MCF 10A (cell line): ENCODE data around the gene DDX31. TPM values are rescaled to one million over a fixed set of nuclear protein-coding genes. Genes with fewer than 3 reads are reported as not detected.

Experiments
- BruUV-seq: library from RNA; stranded (reverse); fragments of 400-500 nt; replicated peaks from 2 replicates; lab custom pipeline; 2021; lab: Mats Ljungman, UMichigan
- CTCF ChIA-PET: fragments of 300-600 bp; sonication (Branson Sonifier 250); formaldehyde crosslinking; extraction: SDS; loops from one replicate; lab custom pipeline; 2021; ENCODE audit warnings: antibody characterized with exemption, inconsistent platforms; lab: Yijun Ruan, JAX
- POLR2A ChIA-PET: fragments of 300-600, 350-650 bp; sonication (Branson Sonifier 250); formaldehyde crosslinking; extraction: SDS; loops from one replicate; lab custom pipeline; 2020; ENCODE audit warnings: antibody characterized with exemption, inconsistent platforms; lab: Yijun Ruan, JAX
- DNase-seq: peaks from one replicate; pipeline ENCODE4 v3.0.0-alpha.2; 2018; ENCODE audit not compliant: unreplicated experiment
- H3K27ac Mint-ChIP-seq: one replicate; pipeline ENCODE4 v1.8.0; 2022; ENCODE audit warnings: mild to moderate bottlenecking, low read depth, mixed read lengths; ENCODE audit not compliant: unreplicated experiment
- H3K27me3 Mint-ChIP-seq: one replicate; pipeline ENCODE4 v1.8.0; 2022; ENCODE audit warnings: mixed read lengths; ENCODE audit not compliant: insufficient read depth, unreplicated experiment
- H3K36me3 Mint-ChIP-seq: one replicate; pipeline ENCODE4 v1.8.0; 2022; ENCODE audit warnings: mild to moderate bottlenecking, moderate library complexity, mixed read lengths; ENCODE audit not compliant: insufficient read depth, unreplicated experiment
- H3K4me1 Mint-ChIP-seq: one replicate; pipeline ENCODE4 v1.8.0; 2022; ENCODE audit warnings: mixed read lengths; ENCODE audit not compliant: insufficient read depth, unreplicated experiment
- H3K4me3 Mint-ChIP-seq: one replicate; pipeline ENCODE4 v1.8.0; 2022; ENCODE audit warnings: mild to moderate bottlenecking, moderate library complexity, mixed read lengths; ENCODE audit not compliant: unreplicated experiment
- H3K9me3 Mint-ChIP-seq: one replicate; pipeline ENCODE4 v1.8.0; 2022; ENCODE audit warnings: mixed read lengths; ENCODE audit not compliant: unreplicated experiment
- CTCF ChIP-seq: fragments of 200-600 bp; IDR thresholded peaks from one replicate; pipeline ENCODE4 v1.8.0; 2022; ENCODE audit warnings: antibody characterized with exemption, mild to moderate bottlenecking; ENCODE audit not compliant: unreplicated experiment
- intact Hi-C: fragments of 100-400 bp; cut with micrococcal nuclease; formaldehyde crosslinking; loops from 2 replicates; pipeline ENCODE4 v1.14.1; 2022
- total RNA-seq: library from RNA; stranded (reverse); gene quantifications from 2 replicates; pipeline ENCODE4 v1.2.3, GENCODE V29; 2022

DDX31 gene
- total RNA-seq, 1 experiment from 2014 or later: 28.8 TPM

GRCh38 chr9:132557159-132557558, 112.6 kb downstream of the DDX31 start:
- peaks cover 86% of the 10 kb centered on the region for H3K27me3 Mint-ChIP-seq
- BruUV-seq: no TSS peak

GRCh38 chr9:132556714-132557113, 113.1 kb downstream of the DDX31 start:
- no TSS peak for BruUV-seq
- TF ChIP-seq CTCF: no peak
- no peak overlapping the region for H3K4me3 Mint-ChIP-seq
- no peak overlapping the region for H3K27ac Mint-ChIP-seq
- POLR2A ChIA-PET: no interaction called here
- DNase-seq: no peak
- no peaks in the 10 kb centered on the region for H3K9me3 Mint-ChIP-seq
- CTCF ChIA-PET: interaction anchor here (1.1 kb wide), 1 partner anchor 68 kb away, joined by 3 read pairs; no protein-coding TSS in a partner anchor
- peaks cover 85% of the 10 kb centered on the region for H3K27me3 Mint-ChIP-seq
- intact Hi-C loops: no loop called here
- H3K36me3 Mint-ChIP-seq: no peaks in the 10 kb centered on the region
- H3K4me1 Mint-ChIP-seq: no peaks in the 10 kb centered on the region

More at GRCh38 chr9:132557159-132557558, 112.6 kb downstream of the DDX31 start:
- POLR2A ChIA-PET: no interaction called here
- Mint-ChIP-seq H3K9me3 (no peaks in the 10 kb centered on the region), H3K27ac (no peak overlapping the region), H3K36me3 (no peaks in the 10 kb centered on the region), H3K4me3 (no peak overlapping the region), H3K4me1 (no peaks in the 10 kb centered on the region)
- CTCF ChIA-PET: interaction anchor here (1.1 kb wide), 1 partner anchor 69 kb away, joined by 3 read pairs; no protein-coding TSS in a partner anchor
- no peak for TF ChIP-seq CTCF
- DNase-seq: no peak
- intact Hi-C loops: no loop called here

DNA sequence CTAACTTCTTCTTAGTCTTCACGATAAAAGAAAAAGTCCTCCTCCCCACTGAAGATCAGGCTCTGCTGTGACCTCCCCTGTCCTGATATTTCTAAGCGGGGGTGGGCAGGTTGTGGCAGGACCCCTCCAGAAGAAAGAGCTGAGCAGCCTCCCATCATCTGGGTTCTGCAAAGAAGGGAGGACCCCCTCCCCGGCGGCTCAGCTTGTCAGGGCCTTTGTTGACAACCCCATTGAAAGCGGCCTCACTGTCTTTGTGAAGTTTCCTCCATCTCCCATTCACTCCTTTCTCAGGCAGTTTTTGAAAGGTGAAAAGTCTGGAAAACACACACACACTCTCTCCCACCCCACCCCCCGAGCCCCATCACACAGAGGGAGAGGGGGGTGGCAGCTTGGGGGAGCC, 113.5 kb downstream of the DDX31 start:
- Mint-ChIP-seq H3K27ac (no peak overlapping the region), H3K9me3 (no peaks in the 10 kb centered on the region), H3K4me3 (no peak overlapping the region), H3K36me3 (no peaks in the 10 kb centered on the region), H3K27me3 (peaks cover 85% of the 10 kb centered on the region), H3K4me1 (no peaks in the 10 kb centered on the region)
- no TSS peak for BruUV-seq
- ChIA-PET CTCF (interaction anchor here (1.1 kb wide), 1 partner anchor 68 kb away, joined by 3 read pairs; no protein-coding TSS in a partner anchor), POLR2A (no interaction called here)
- no peak for DNase-seq
- intact Hi-C loops: no loop called here
- TF ChIP-seq CTCF: no peak

GRCh38 chr9:132555528-132555927, 114.3 kb downstream of the DDX31 start:
- ChIA-PET POLR2A (no interaction called here), CTCF (interaction anchor here (0.9 to 1.1 kb wide), 2 partner anchors 17 to 21 kb away, joined by 3 read pairs; no protein-coding TSS in a partner anchor)
- Mint-ChIP-seq H3K27ac (no peak overlapping the region), H3K4me3 (no peak overlapping the region), H3K4me1 (no peaks in the 10 kb centered on the region), H3K27me3 (peaks cover 85% of the 10 kb centered on the region), H3K9me3 (no peaks in the 10 kb centered on the region), H3K36me3 (no peaks in the 10 kb centered on the region)
- no peak for DNase-seq
- BruUV-seq: no TSS peak
- intact Hi-C loops: no loop called here
- no peak for TF ChIP-seq CTCF
